IMR-90 (cell line): Measurements from ENCODE around the gene ERRFI1. TPM values are rescaled to one million over a fixed set of nuclear protein-coding genes. Genes with fewer than 3 reads are reported as not detected.

Experiments used
- ATAC-seq: fragments of 200-7000 bp; cut with Tn5 transposase; 2 replicates; pipeline ENCODE4 v1.9.1; 2020; ENCODE audit warnings: low read depth, mild to moderate bottlenecking, moderate library complexity
- BruUV-seq: library from RNA; stranded (reverse); fragments of 400-500 nt; replicated peaks from 2 replicates; lab custom pipeline; 2021; lab: Mats Ljungman, UMichigan
- CTCF ChIA-PET: fragments of 300-600 bp; formaldehyde crosslinking; extraction: SDS; loops from one replicate; lab custom pipeline; 2021; ENCODE audit warnings: antibody characterized with exemption; lab: Yijun Ruan, JAX
- POLR2A ChIA-PET: fragments of 300-600 bp; sonication (Branson Sonifier 250); formaldehyde crosslinking; loops from one replicate; lab custom pipeline; 2022; ENCODE audit warnings: antibody characterized with exemption; ENCODE audit not compliant: unreplicated experiment; lab: Charles Lee
- DNase-seq: peaks from one replicate; pipeline ENCODE4 v3.0.0; 2013
- H2AFZ ChIP-seq: replicated peaks from 2 replicates; pipeline ENCODE3; 2013; ENCODE audit warnings: low read length, mild to moderate bottlenecking; ENCODE audit not compliant: poor library complexity
- H2AK5ac ChIP-seq: 2 replicates; pipeline ENCODE4 v1.6.1; 2013; ENCODE audit warnings: low read depth, low read length, inconsistent platforms
- H2AK9ac ChIP-seq: replicated peaks from 2 replicates; pipeline ENCODE3; 2013; ENCODE audit warnings: mild to moderate bottlenecking, low read depth, low read length, moderate library complexity; ENCODE audit not compliant: poor library complexity
- H2BK120ac ChIP-seq: 2 replicates; pipeline ENCODE4 v1.6.1; 2013; ENCODE audit warnings: low read depth, low read length, inconsistent platforms
- H2BK15ac ChIP-seq: 3 replicates; pipeline ENCODE4 v1.6.1; 2013; ENCODE audit warnings: low read depth, low read length, inconsistent platforms
- H2BK20ac ChIP-seq: 2 replicates; pipeline ENCODE4 v1.6.1; 2013; ENCODE audit warnings: low read depth, mild to moderate bottlenecking, inconsistent platforms, low read length, moderate library complexity
- H2BK5ac ChIP-seq: 2 replicates; pipeline ENCODE4 v1.6.1; 2013; ENCODE audit warnings: mild to moderate bottlenecking, low read depth, low read length, inconsistent platforms; ENCODE audit not compliant: poor library complexity, severe bottlenecking
- H3K14ac ChIP-seq: replicated peaks from 2 replicates; pipeline ENCODE4 v1.6.1; 2013; ENCODE audit warnings: low read depth, low read length, inconsistent platforms
- H3K18ac ChIP-seq: 2 replicates; pipeline ENCODE4 v1.6.1; 2013; ENCODE audit warnings: low read depth, low read length, control low read depth
- H3K23ac ChIP-seq: 2 replicates; pipeline ENCODE4 v1.6.1; 2013; ENCODE audit warnings: low read depth, low read length, inconsistent platforms
- H3K27ac ChIP-seq: 2 replicates; pipeline ENCODE4 v1.5.1; 2013; ENCODE audit warnings: mild to moderate bottlenecking, control low read depth, low read length; ENCODE audit not compliant: insufficient read depth
- H3K27me3 ChIP-seq: 2 replicates; pipeline ENCODE4 v1.6.1; 2013; ENCODE audit warnings: low read length; ENCODE audit not compliant: control insufficient read depth, insufficient read depth
- H3K36me3 ChIP-seq: 2 replicates; pipeline ENCODE4 v1.6.1; 2013; ENCODE audit warnings: low read length, mixed read lengths; ENCODE audit not compliant: control insufficient read depth, insufficient read depth
- H3K4ac ChIP-seq: 2 replicates; pipeline ENCODE4 v1.6.1; 2013; ENCODE audit warnings: low read depth, low read length, inconsistent platforms
- H3K4me1 ChIP-seq: 2 replicates; pipeline ENCODE4 v1.6.1; 2013; ENCODE audit warnings: low read length, mixed read lengths; ENCODE audit not compliant: control insufficient read depth, insufficient read depth
- H3K4me2 ChIP-seq: 2 replicates; pipeline ENCODE4 v1.6.1; 2013; ENCODE audit warnings: low read depth, mild to moderate bottlenecking, control low read depth, low read length, moderate library complexity
- H3K4me3 ChIP-seq: 2 replicates; pipeline ENCODE4 v1.5.1; 2013; ENCODE audit warnings: low read depth, mild to moderate bottlenecking, control low read depth, low read length, moderate library complexity; ENCODE audit not compliant: insufficient read depth
- H3K56ac ChIP-seq: 2 replicates; pipeline ENCODE4 v1.6.1; 2013; ENCODE audit warnings: low read length, inconsistent platforms; ENCODE audit not compliant: insufficient read depth; ENCODE audit errors: extremely low read depth
- H3K79me1 ChIP-seq, 2 experiments: 2 replicates each; pipeline ENCODE4 v1.6.1; 2013; ENCODE audit warnings: low read length in 2 of 2, inconsistent platforms in 1 of 2, low read depth in 1 of 2
- H3K9ac ChIP-seq: 2 replicates; pipeline ENCODE4 v1.6.1; 2013; ENCODE audit warnings: low read depth, low read length, control low read depth
- H3K9me1 ChIP-seq: 2 replicates; pipeline ENCODE4 v1.6.1; 2013; ENCODE audit warnings: low read length, inconsistent platforms; ENCODE audit not compliant: insufficient read depth
- H3K9me3 ChIP-seq: 2 replicates; pipeline ENCODE4 v1.6.1; 2013; ENCODE audit warnings: low read length; ENCODE audit not compliant: control insufficient read depth, insufficient read depth
- H4K20me1 ChIP-seq: 2 replicates; pipeline ENCODE4 v1.6.1; 2013; ENCODE audit warnings: low read length, inconsistent platforms; ENCODE audit not compliant: insufficient read depth
- H4K5ac ChIP-seq: 2 replicates; pipeline ENCODE4 v1.6.1; 2013; ENCODE audit warnings: mild to moderate bottlenecking, low read depth, low read length, control low read depth
- H4K8ac ChIP-seq, 2 experiments: 2 replicates each; pipeline ENCODE4 v1.6.1; 2013; ENCODE audit warnings: low read depth in 2 of 2, low read length in 2 of 2, control low read depth in 1 of 2, inconsistent platforms in 1 of 2
- H4K91ac ChIP-seq: 2 replicates; pipeline ENCODE4 v1.6.1; 2013; ENCODE audit warnings: low read depth, low read length, inconsistent platforms; ENCODE audit not compliant: insufficient read depth
- BHLHE40 ChIP-seq: fragments of 150-350 bp; IDR thresholded peaks from 2 replicates; pipeline ENCODE4 v1.6.1; 2016; ENCODE audit warnings: mild to moderate bottlenecking, low read depth, low read length
- CTCF ChIP-seq: conservative IDR thresholded peaks from 2 replicates; pipeline ENCODE4 v1.5.1; 2012; ENCODE audit warnings: mild to moderate bottlenecking, low read depth, low read length, improper control_type of control experiment
- FOS ChIP-seq: fragments of 150-350 bp; IDR thresholded peaks from 2 replicates; pipeline ENCODE4 v1.6.1; 2016; ENCODE audit warnings: low read depth, low read length
- MXI1 ChIP-seq: IDR thresholded peaks from 2 replicates; pipeline ENCODE4 v1.6.1; 2012; ENCODE audit warnings: low read depth, mild to moderate bottlenecking, low read length, moderate library complexity, borderline replicate concordance
- RFX5 ChIP-seq: IDR thresholded peaks from 2 replicates; pipeline ENCODE4 v1.8.0; 2012; ENCODE audit warnings: low read depth, mild to moderate bottlenecking, low read length, moderate library complexity
- SMC3 ChIP-seq: fragments of 150-350 bp; IDR thresholded peaks from 2 replicates; pipeline ENCODE4 v1.6.1; 2016; ENCODE audit warnings: low read depth, mild to moderate bottlenecking, antibody characterized with exemption, low read length, moderate library complexity
- WGBS, 2 experiments: methylation state at CpG; one replicate each; pipeline versions ENCODE4 v1.1.5 to v1.1.7; 2013; ENCODE audit warnings: missing lambda C conversion rate in 2 of 2; ENCODE audit not compliant: insufficient read length in 1 of 2; ENCODE audit errors: extremely low coverage in 2 of 2; 5-methylcytosine and 5-hydroxymethylcytosine counted together
- dilution Hi-C: fragments of 300-500 bp; cut with HindIII; formaldehyde crosslinking; loops from one replicate; pipeline ENCODE4 v1.14.3; 2018; ENCODE audit warnings: low sequenced_read_pairs; ENCODE audit not compliant: unreplicated experiment
- in situ Hi-C: fragments of 300-500 bp; cut with MboI; formaldehyde crosslinking; loops from 3 replicates; pipeline ENCODE4 v1.14.3; 2019; ENCODE audit warnings: low sequenced_read_pairs, inconsistent platforms, mixed read lengths
- intact Hi-C: fragments of 100-400 bp; cut with micrococcal nuclease; formaldehyde crosslinking; loops from 2 replicates; pipeline ENCODE4 v1.10.0; 2022
- polyA plus RNA-seq, 3 experiments: library from polyadenylated mRNA; depleted of rRNA; stranded (reverse); fragments of >200 nt; gene quantifications; 2 replicates each; pipeline ENCODE4 v1.2.3, GENCODE V29; 2012; ENCODE audit warnings: low replicate concordance in 1 of 3
- total RNA-seq: library from RNA; depleted of rRNA; stranded (reverse); fragments of >200 nt; gene quantifications from 2 replicates; pipeline ENCODE4 v1.2.3, GENCODE V29; 2012

ERRFI1 gene
- total and polyA plus RNA-seq, 2 of the 4 experiments (the other 2 are of a cell fraction): 101 to 145 TPM

- no TSS peak for BruUV-seq
- no peak for ATAC-seq
- CTCF ChIA-PET: no interaction called here
Measured at GRCh38 chr1:7985851-7986612, 40.1 kb downstream of the ERRFI1 start.

More at GRCh38 chr1:7985851-7986612, 40.1 kb downstream of the ERRFI1 start:
- Histone ChIP-seq H3K27ac (no peak overlapping the region), H3K9me3 (no peaks in the 10 kb centered on the region), H3K27me3 (no peaks in the 10 kb centered on the region), H3K18ac (no peak overlapping the region), H2BK15ac (no peak overlapping the region), H3K56ac (no peak overlapping the region), H3K9ac (no peak overlapping the region), H2BK120ac (no peak overlapping the region), H3K79me1 (peaks cover 10 to 39% of the 10 kb centered on the region in 2 experiments), H3K23ac (no peak overlapping the region), H4K20me1 (no peaks in the 10 kb centered on the region), H4K8ac (0 out of 4 replicates have a peak overlapping the region, but pooled peaks of 1 of the 2 experiments have one; percentile 22), H2AK9ac (peak overlapping the region; percentile 20), H2BK5ac (no peak overlapping the region), H3K4ac (no peak overlapping the region), H3K9me1 (no peaks in the 10 kb centered on the region; the same call in none of the 2 replicates), H3K4me2 (no peak overlapping the region), H2AFZ (no peak overlapping the region), H2AK5ac (no peak overlapping the region), H3K4me1 (peaks cover 3% of the 10 kb centered on the region), H3K4me3 (no peak overlapping the region), H2BK20ac (no peak overlapping the region), H4K5ac (no peak overlapping the region), H3K14ac (no peak overlapping the region), H3K36me3 (peaks cover 33% of the 10 kb centered on the region), H4K91ac (no peak overlapping the region)
- in situ Hi-C loops: loop anchor here (25.0 kb wide), 3 partner anchors 576 to 876 kb away; no protein-coding TSS in a partner anchor
- POLR2A ChIA-PET: no interaction called here
- TF ChIP-seq SMC3 (no peak), RFX5 (no peak), CTCF (no peak), BHLHE40 (no peak), MXI1 (no peak), FOS (no peak)
- intact Hi-C loops: no loop called here
- no peak for DNase-seq
- dilution Hi-C loops: no loop called here
- 94% methylated on average over 8 of the region's 15 CpGs; no CpG with 5 or more reads in 1 of the 2 experiments for WGBS, 2 experiments
